GM13976 (cell line): ENCODE data around the gene ROBO1.
"Not testable (repeated sequence)": the region's sequence is repeated elsewhere in the genome, so short reads cannot be mapped to it uniquely, and the experiment has no call there.

Experiments
- DNase-seq: peaks from one replicate; pipeline ENCODE4 v3.0.0; 2012; ENCODE audit warnings: low spot score
- in situ Hi-C: fragments of 300-500 bp; cut with MboI; formaldehyde crosslinking; loops from one replicate; pipeline ENCODE4 v1.12.0; 2022; ENCODE audit warnings: low sequenced_read_pairs, mixed read lengths, inconsistent platforms; ENCODE audit not compliant: unreplicated experiment
- TF ChIP-seq, protein P1 (sequence below): IDR thresholded peaks from 2 replicates; pipeline ENCODE4 v1.5.1; 2012; ENCODE audit warnings: borderline replicate concordance, mild to moderate bottlenecking; ENCODE audit not compliant: insufficient read depth; ENCODE audit errors: extremely low read depth, missing control alignments, control extremely low read depth

Gene ROBO1

GRCh38 chr3:78887029-78887428 lies 880.8 kb downstream of the ROBO1 start:
- TF ChIP-seq, protein P1, sequence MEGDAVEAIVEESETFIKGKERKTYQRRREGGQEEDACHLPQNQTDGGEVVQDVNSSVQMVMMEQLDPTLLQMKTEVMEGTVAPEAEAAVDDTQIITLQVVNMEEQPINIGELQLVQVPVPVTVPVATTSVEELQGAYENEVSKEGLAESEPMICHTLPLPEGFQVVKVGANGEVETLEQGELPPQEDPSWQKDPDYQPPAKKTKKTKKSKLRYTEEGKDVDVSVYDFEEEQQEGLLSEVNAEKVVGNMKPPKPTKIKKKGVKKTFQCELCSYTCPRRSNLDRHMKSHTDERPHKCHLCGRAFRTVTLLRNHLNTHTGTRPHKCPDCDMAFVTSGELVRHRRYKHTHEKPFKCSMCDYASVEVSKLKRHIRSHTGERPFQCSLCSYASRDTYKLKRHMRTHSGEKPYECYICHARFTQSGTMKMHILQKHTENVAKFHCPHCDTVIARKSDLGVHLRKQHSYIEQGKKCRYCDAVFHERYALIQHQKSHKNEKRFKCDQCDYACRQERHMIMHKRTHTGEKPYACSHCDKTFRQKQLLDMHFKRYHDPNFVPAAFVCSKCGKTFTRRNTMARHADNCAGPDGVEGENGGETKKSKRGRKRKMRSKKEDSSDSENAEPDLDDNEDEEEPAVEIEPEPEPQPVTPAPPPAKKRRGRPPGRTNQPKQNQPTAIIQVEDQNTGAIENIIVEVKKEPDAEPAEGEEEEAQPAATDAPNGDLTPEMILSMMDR, result no peak
- DNase-seq, result no peak
- in situ Hi-C loops, result no loop called here

DNA sequence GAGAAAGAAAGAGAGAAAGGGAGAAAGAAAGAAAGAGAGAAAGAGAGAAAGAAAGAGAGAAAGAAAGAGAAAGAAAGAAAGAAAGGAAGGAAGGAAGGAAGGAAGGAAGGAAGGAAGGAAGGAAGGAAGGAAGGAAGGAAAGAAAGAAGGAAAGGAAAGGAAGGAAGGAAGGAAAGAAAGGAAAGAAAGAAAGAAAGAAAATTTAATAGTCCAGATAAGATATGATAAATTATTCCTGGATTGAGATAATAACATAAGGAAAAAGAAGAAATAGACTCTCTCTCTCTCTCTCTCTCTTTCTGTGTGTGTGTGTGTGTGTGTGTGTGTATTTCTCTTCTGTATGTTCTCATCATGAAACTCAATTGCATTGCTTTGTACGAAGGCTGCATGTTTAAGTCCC lies 883.2 kb downstream of the ROBO1 start:
- in situ Hi-C loops, DNase-seq: not testable (repeated sequence)

DNA sequence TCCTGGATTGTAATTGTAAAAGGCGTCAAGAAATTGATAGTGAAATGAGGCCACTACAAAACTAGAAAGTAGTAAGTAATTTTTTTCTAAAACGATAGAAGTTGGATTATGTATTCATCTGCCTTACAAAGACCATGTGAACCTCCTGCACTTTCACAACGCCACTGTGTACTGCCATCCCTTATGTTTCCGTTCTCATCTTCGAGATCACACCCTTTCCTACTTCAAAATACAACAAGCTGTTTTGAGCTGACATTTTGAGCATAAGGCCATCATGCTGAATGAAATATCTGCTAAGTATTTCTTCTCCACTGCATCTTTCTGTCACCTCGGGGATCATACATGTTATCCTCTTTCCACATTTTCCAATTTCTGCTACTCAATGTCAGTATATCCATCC lies 885.5 kb downstream of the ROBO1 start:
- DNase-seq, result no peak
- in situ Hi-C loops, result no loop called here
- TF ChIP-seq, protein P1, result no peak

DNA sequence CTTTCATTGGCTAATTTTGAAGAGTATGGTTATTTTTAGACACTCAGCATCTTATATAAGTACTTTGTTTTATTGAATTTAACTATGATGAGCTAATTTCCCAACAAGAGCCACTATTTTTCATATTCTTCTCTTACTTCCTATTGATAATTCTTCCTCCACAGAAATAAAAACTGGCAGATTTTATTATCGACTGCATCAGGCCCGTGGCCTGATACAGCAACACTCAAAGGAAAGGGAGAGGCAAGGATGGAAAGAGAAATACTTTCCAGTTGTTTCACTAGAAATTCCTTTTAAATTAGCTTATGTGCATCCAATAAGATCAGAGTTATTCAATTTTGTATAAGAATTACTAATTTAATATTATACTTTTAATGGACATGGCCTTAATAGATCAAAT lies 886.3 kb downstream of the ROBO1 start:
- in situ Hi-C loops, result no loop called here
- DNase-seq, result no peak
- TF ChIP-seq, protein P1, result no peak

DNA sequence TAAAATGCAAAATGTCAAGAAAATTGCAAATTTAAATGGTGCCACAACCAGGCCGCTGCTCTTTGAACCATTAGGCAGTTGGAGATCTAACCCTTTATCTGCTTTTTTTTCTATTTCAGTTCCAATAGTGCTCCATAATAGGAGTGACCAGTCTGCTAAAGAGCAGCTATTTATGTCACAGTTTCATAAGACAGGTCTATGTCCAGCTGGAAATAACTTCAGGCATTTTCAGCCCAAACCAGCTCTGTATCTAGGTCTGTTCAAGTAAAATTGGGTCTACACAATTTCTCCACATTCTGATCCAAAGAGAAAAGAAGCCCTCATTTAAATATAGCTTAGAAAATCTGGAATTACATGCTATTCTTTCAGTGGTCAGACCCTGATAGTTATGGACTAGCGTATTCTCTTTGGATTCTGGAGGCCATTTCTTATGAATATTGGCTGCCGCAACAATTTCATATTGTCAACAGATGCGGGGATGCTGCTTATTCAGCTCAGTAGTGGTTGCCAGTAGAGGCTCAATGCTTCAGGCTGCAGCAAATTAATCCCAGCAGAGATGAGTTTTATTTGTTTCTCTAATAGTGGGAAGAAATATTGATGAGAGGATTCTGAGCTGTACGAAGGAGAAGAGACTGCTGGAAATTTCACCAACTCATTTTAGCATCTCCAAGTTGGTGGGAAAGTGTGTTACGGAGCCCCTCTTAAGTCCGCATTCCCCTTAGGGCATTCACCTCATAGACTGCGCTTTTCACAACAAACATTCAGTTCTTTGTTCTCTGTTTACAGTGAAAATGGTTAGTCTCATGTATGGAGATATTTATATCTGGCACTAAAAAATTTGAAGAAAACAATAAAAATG lies 887.0 kb downstream of the ROBO1 start:
- in situ Hi-C loops, result no loop called here
- DNase-seq, result no peak
- TF ChIP-seq, protein P1, result no peak

DNA sequence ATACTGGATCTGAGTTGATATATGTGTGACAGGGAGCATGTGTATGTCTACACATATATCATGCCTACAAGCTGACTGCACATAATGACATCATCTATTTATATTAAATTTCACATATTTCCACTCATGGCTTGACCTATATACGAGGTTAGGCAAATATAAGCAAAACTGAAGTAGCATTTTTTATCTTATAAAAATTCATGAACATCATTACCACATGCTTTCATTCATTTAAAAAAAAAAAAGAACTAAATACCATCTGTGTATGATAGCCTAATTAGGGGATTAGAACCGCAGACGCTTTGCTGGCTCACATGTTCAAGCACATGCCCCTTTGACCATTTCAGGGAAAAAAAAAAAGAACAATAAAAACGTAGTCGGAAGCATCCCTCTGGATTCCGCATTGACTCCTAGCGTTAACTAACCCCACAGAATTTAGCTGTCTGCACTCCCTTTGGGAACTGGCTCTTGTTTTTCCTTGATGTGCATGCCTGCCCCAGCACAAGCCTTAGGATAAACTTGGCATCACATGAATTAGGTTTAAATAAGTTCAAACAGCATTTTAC lies 888.4 kb downstream of the ROBO1 start:
- in situ Hi-C loops, result no loop called here
- no peak for DNase-seq
- TF ChIP-seq, protein P1, result no peak

DNA sequence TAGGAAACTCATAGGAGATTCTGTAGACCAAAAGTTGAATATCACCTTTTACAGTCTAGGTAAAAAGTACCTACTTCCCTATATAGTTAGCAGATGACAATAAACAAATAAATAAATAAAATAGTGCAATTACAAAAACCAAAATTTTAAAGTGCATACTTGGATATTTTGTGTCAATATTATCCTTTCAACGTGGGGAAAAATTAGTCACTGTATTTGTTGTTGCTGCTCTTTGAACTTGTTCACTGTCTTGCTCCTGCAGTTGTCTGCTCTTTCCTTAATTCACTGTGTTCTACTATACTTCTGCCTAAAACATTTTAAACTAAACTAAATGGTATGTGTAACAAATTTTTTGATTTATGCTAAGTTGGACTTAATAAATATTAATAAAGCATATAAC lies 889.0 kb downstream of the ROBO1 start:
- TF ChIP-seq, protein P1, result no peak
- in situ Hi-C loops, result no loop called here
- DNase-seq, result no peak
